T-helper 22 cell (primary cell): Measurements from ENCODE around the gene PDE6B.

ENCODE experiments used
- DNase-seq: peaks from one replicate; pipeline ENCODE4 v3.0.0-alpha.2; 2020; ENCODE audit warnings: low read depth

The PDE6B gene

DNA sequence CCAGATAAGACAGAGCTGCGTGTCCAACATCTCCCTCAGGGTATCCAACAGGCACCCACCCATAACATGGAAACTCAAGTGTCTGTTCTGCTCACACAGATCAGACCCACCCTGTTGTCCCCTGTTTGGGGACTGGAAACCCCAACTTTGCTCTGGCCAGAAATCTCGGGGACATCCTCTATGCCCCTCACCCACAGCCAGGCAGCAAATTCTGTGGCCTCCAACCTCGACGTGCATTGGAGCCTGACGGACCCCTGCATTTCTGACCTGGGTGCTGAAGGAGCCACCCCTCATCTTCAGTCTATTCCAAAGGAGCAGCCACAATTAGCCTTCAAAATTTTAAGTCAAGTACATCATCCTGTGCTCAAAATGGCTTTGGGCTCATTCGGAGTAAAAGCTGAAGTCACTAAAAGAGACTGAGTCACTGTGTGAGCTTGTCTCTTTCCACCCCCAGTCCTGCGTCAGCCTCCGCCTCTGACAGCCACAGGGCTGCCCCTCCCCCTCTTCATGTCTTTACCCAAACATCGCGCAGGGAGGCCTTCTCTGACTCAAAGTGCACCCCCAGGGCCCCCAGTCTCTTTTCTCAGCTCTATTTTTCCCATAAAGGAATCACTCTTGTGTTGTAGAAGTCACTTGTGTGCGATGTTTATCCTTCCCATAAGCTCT lies 24.4 kb upstream of the PDE6B start:
- no peak for DNase-seq

DNA sequence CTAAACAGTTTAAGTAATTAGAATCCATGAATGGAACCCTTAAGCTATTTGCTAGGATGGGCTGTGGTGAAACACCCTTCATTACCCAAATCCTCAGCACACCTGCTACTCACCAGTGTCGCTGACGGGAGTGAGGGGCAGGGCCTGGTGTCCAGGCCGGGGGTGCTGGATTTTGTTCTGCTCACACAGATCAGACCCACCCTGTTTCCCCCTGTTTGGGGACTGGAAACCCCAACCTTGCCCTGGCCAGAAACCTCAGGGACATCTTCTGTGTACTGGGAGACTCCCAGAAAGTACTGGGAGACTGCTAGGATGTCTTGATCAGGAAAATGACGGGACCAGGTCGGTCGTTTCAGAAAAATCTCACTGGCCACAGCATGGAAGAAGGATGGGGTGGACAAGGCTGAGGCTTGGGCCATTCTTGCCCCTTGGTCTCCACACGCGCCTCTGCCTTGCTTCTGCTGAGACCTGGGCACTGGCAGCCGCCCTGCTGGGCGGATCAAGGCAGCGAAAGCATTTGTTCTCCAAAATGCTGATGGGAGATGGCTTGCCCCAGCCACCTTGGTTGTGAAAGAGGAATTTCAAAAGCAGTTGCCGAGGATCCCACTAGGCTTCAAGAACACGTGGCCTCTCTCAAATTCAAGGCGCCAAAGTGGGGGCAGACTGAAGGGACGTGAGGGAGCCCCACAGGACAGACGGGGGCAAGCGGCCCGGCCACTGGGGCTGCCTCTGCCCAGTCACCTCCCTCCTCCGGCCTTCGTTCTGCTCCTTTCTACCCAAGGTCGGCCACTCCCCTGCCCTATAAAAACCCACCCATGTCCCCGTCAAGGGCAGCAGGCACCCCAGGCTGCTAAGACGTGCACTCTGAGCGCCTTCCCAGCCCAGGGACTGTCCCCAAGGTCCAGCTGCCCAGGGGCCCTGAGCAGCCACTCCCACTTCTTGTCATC lies 23.5 kb upstream of the PDE6B start:
- no peak for DNase-seq

DNA sequence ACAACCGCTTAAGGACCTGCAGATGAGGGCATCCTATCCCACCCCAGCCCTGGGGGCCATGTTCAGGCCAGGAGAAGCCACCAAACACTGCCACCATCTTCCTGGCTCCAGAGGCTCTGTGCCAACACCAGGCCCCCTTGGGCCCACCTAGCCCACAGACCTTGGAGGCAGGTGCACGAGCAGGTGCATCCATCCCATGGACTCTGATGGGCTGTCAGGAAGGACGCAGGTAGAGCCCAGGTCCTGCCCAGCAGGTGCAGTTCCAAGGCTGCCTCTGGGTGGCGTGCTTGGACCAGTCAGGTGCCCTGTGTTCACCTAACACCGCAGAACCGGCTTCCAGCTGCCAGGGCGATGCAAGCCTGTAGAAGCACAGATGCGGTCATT lies 22.8 kb upstream of the PDE6B start:
- no peak for DNase-seq

DNA sequence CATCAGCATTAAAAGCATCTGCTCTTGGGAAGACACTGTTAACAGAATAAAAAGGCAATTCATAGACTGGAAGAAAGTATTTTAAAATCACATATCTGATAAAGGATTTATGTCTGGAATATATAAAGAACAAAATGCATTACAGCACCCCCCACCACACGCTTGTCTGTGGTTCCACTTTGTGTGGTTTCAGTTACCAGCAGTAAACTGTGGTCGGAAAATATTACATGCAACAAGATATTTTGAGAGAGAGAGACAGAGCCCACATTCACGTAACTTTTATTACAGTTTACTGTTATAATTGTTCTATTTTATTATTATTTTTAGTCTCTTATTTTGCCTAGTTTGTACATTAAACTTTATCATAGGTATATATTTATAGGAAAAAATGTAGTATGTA lies 21.2 kb upstream of the PDE6B start:
- DNase-seq = no peak

DNA sequence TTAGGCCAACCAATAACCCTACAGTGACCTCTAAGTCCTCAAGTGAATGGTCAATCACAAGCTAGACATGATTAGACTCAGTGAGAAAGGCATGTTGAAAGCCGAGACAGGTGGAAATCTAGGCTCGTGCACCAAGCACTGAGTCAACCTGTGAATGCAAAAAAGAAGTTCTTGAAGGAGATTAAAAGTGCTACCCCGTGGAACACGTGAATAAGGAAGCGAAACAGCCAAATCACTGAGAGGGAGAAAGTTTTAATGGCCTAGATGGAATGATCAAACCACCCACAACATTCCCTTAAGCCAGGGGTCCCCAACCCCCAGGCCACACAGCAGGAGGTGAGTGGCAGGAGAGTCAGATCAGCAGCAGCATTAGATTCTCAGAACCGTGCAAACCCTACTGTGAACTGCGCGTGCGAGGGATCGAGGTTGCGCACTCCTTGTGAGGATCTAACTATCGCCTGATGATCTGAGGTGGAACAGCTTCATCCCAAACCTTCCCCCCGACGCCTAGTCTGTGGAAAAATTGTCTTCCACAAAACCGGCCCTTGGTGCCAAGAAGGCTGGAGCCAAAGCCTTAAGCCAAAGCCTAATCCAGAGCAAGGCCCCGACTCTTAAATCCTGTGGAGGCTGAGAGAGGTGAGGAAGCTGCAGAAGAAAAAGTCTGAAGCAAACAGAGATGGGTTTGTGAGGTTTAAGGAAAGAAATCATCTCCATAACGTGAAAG lies 19.5 kb upstream of the PDE6B start:
- DNase-seq = no peak

DNA sequence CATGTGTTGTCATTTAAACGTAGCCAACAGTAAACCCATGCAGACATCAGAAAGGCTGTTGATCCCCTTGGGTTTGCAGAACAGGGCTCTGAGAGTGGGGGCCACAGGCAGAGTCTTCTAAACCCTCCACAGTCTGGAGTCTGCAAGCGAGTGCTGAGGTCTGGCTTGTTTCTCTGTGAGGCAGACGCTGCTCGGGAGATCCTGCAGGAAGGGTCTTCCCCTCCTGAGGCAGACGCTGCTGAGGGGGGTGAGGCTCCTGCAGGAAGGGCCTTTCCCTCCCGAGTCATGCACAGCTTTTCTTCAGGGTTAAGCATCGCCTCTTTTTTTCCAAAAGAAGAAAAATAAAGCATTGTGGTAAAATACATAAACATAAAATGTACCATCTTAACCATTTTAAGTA lies 17.1 kb upstream of the PDE6B start:
- DNase-seq = no peak

DNA sequence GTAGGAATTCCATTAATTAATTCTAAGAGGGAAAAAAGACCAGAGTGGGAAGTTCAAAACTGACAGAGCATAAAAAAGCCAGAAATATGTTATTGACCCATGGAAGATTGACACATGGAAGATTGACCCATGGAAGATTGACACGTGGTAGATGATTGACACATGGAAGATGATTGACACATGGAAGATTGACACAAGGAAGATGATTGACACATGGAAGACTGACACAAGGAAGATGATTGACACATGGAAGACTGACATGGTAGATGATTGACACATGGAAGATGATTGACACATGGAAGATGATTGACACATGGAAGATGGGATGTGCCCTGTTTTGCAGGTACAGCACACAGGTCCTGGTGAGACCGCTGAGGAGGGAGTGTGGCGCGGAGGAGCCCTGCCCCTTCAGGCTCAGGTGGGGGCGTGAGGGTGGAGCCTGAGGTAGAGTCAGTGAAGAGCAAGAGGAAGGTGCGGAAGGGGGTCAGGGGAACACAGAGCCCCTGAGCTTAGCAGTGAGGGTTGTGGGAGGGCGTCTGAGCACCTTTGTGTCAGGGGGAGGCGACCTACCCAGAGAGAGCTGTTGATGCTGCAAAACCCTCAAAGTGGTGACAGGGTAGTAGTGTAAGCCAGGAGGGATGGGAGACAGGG lies 15.8 kb upstream of the PDE6B start:
- DNase-seq = no peak

DNA sequence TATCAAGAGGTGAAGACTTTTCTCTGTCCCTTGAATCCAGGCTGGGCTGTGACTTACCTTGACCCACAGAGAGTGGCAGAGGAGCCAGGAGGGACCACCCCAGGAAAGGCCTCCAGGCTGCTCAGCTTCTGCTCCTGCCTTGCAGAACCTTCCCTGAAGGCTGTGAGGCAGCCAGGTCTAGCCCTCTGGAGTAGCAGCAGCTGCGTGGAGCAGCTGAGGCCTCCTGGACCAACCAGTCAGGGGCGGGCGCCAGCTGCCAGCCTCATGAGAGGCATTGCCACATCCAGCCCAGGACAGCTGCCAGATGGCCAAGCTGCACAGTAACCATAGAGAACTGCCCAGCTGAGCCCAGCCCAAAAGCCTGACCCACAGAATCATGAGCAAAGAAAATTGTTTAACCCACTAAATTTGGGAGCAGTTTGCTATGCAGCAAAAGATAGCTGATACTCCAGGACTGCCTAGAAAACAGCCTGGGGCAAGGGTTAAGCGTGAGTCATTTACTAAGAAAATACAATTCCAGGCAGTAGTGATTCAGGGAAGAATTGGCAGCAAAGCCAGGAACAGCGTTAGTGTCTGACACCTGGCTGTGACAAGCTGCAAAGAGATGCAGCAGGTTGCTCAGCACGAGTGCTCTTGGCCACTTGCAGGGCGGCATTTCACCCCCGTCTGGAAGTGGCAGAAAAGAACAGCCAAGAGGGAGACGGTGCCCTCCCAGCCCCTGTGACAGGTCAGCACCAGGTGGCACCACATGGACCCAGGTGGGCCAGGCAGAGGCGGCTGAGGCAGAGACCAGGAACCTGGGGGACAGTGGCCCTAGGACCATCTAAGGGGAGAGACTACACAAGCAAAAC lies 14.7 kb upstream of the PDE6B start:
- no peak for DNase-seq

DNA sequence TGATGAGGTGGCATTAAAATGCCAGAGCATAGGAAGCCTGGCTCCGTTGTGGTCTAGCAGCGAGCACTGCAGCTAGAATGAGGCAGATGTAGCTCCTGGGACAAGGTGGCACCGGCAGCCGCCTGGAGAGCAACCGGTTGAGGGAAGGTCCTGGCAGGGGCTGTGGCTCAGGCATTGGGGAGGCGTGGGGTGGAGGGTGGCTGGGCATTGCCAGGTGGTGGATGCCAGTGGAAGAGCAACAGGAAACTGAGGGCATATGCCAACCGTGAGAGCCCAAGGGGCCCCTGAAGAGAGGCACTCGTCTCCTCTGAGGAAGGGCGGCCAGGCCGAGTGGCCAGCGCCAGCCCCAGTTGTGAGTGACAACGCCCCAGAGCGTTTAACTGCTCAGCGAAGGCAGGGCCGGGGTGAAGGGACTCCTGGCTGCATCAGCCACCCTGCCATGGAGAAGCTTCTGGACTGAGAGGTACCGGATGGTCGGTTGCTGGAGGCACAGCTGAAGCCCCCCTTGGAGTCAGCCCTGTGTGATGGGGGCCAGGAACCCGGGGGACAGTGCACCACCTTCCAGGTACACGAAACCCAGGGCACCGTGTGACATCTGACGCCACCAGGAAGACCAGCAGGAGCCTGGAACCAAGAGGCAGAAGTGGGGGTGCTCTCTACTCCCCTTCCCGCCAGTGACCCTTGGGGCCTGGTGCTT lies 13.2 kb upstream of the PDE6B start:
- DNase-seq = no peak

DNA sequence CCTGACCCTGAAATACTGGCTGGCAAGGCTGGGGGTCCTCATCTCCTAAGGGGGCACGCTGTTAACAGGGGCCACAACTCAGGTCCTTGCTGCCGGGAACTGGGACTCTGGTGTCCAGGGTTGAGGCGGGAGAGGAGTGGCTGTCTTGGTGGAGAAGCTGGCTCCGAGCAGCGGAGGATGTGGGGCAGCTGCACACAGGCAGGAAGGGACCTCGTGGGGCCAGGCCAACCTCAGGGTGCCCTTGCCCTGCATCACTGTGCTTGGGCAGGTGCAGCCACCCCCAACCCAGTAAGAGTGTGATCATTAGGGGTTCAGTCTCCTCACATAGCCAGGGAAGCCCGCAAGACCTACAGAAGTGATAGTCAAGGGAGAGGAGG lies 12.6 kb upstream of the PDE6B start:
- no peak for DNase-seq

DNA sequence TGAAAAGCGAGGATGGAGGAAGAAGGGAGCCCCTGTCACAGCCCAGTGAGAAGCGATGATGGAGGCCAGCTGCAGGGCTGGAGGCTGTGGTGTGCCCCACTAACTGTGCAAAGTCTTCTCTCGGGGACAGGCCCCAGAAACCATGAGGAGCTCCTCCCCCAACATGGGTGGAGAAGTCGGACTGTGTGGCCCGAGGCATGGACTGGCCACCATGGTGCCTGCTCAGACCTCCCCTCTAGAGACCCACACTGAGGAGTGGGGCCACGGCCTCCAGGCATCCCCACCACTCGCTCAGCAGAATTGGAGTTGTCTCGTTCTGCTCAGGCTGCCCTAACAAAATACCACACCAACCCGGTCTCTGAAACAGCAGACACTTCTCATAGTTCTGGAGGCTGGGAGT lies 12.2 kb upstream of the PDE6B start:
- DNase-seq = no peak

DNA sequence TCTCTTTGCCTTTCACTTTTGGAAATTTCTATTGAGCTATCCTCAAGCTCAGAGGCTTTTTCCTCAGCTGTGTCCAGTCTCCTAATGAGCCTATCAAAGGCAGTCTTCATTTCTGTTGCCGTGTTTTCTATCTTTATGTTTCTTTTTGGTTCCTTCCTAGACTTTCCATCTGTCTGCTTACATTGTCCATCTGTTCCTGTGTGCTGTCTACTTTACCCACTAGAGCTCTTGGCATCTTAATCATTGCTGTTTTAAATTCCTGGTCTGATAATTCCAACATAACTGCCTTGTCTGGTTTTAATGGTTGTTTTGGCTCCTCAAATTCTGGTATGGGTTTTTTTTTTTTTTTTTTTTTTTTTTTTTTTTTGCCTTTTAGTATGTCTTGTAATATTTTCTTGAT lies 9.3 kb upstream of the PDE6B start:
- no peak for DNase-seq

DNA sequence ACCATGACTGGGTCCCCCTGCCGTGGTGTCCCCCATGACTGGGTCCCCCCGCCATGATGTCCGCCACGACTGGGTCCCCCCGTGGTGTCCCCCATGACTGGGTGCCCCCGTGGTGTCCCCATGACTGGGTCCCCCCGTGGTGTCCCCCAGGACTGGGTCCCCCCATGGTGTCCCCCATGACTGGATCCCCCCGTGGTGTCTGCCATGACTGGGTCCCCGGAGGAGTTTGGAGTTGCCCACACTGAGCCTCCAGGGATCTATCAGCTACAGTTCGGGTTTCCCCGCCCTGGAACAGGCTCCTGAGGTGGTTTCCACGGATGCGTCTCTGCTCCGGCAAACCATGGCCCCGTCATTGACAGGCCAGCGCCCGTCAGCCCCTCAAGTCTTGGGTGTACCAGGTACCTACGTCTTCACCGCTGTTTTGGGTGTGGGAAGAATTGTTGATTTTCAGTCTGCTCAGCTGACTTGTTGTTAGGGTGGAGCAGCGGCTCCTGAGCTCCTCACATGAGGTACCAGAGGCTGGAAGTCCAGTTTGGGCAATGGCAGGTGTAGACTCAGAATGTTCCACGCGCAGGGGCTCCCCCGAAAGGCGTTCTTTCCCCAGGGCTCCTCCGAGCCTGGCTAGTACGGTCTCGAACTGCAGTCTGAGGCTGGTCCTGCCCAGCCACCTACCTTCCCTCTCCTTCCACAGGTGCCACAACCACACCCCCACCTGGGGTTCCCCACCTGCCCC lies 8.3 kb upstream of the PDE6B start:
- no peak for DNase-seq

DNA sequence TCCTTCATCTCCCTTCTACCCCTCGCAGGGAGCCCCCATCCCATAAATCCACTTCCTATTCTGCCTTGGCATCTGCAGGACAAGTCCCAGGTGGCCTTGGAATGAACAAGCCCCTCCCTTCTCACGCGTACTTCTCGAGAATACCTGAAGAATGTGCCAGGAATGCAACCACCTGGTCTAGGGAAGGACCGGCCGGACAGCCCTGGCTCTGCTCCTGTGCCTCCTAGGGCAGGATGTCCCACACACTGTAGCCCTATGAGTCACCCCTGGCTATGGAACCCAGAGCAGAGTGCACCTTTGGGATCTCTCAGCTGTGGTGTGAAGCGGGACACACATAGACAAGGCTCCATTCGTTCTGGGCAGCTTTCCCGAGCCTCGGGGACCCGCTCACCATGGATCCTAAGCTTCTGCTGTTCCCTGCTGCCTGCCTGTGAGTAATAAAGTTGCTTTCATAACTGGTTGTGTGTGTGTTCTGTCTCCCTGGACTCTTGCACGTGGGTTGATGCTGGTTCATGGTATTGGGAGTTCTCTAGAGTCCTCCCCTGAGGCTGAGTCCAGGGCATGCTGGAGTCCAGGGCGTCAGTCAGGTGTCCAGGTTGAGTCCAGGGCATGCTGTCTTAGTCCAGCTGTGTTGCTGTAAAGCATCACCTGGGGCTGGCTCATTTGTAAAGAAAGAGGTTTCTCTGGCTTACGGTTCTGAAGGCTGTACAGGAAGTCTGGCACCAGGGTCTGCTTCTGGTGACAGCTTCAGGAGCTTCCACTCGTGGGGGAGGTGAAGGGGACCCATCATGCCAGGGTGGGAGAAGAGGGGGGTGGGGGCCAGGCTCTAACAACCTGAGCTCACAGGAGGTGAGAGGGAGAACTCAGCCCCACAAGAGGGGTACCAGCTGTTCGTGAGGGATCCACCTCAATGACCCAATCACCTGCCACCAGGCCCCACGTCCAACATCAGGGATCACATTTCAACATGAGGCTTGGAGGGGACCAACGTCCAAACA lies 7.4 kb upstream of the PDE6B start:
- DNase-seq = no peak

DNA sequence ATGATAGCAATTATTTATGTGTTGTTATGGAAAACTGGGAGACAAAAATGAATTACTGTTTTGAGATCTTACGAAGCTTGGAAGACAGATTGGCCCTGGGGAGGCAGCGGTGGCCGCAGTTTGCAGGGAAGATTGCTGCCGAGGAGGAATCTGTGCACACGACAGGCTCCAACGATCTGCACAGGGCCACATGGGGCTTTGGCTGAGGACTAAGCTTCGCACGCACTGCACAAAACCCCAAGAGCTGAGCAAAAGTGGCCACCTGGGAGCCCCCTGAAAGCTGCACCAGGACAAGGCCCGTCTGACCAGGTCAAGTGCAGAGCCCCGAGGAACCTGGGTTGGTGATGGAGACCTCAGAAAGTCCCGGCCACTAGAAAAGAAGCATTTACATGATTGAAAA lies 5.2 kb upstream of the PDE6B start:
- DNase-seq = no peak

DNA sequence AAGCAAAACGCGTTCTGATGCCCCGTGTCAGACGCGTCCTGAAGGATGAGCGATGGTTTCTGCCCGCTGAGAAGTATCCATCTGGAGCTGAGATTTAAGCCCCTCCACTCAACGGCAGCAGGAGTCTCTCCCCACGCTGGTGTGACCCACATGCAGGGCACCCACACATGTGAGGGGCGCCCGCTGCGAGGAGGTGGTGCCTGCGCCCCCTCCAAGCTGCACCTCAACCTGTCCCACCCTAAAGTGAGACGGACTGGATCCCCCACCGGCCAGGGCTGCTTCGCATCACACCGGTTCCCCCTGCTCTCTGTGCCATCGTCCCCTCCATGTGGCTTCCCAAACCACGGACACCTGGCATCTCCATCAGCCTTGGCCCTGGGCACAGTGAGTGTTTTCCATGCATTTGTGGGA lies 4.5 kb upstream of the PDE6B start:
- no peak for DNase-seq

DNA sequence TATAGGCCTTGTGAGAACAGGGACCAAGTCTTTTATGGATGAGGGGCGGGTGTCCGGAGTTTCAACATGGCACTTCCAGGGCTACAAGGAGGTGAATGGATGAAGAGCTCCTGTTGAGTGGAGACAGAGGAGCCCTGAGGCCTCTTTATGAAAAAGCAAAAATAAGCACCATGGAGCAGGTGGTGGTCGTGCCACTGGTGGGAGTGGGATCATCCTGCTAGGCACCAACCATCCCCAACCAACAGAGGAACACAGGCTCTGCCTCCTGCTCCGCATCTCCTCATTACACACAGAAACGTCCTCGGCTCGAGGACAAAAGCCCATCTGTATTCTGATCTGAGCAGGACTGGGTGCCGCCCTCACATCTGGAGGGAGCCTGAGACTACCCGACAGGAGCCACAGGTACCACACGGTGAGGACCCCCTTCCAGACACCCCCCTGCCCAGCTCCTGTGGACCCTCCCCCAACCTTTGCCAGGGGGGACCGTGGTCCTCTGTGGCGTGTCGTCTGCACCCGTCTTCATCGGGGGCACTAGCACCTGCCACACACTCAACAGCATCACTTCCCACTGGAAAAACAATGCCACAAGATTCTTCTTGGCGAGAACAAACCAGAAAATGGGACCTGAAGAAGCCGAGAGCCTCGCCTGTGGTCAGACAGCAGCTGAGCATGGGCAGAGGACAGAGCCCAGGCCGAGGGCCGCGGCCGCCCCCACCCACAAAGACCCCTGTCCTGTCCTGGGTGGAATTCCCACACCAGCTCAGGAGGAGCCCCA lies 3.9 kb upstream of the PDE6B start:
- DNase-seq = no peak
